Mucosa of descending colon (tissue), 3 donors: ENCODE measurements around the gene KLHL40. TPM values are rescaled to one million over a fixed set of nuclear protein-coding genes. Genes with fewer than 3 reads are reported as not detected.

ENCODE experiments used
- ATAC-seq: fragments of 200-7000 bp; cut with Tn5 transposase; one replicate; pipeline ENCODE4 v1.9.1; 2020; ENCODE audit warnings: mild to moderate bottlenecking, moderate library complexity
- DNase-seq, 3 donors: peaks; one replicate each; pipeline ENCODE4 v3.0.0-alpha.2; 2020
- H3K36me3 ChIP-seq: fragments of 200-600 bp; one replicate; pipeline ENCODE4 v1.8.0; 2021; ENCODE audit warnings: low read depth, mild to moderate bottlenecking
- H3K4me1 ChIP-seq: fragments of 200-600 bp; one replicate; pipeline ENCODE4 v1.8.0; 2021; ENCODE audit warnings: low read depth, mild to moderate bottlenecking
- H3K4me3 ChIP-seq: fragments of 200-600 bp; one replicate; pipeline ENCODE4 v1.8.0; 2021; ENCODE audit warnings: mild to moderate bottlenecking
- H3K9me3 ChIP-seq: fragments of 200-600 bp; one replicate; pipeline ENCODE4 v1.8.0; 2021; ENCODE audit warnings: mild to moderate bottlenecking
- CTCF ChIP-seq: fragments of 200-600 bp; IDR thresholded peaks from one replicate; pipeline ENCODE4 v1.8.0; 2022; ENCODE audit warnings: antibody characterized with exemption, mild to moderate bottlenecking
- intact Hi-C, 2 donors: fragments of 100-400 bp; cut with DNase I in 1 of 2; cut with micrococcal nuclease in 1 of 2; formaldehyde crosslinking; loops; one replicate each; pipeline versions ENCODE4 v1.11.0 to v1.11.1; 2022; cut with DNase I, micrococcal nuclease
- total RNA-seq, 3 donors: library from RNA; stranded (reverse); fragmentation: NEBNext Ultra II Directional in 2 of 3; extraction: Animal tissue kit (Norgen Biotek cat#: 25700) in 2 of 3; gene quantifications; one replicate each; pipeline versions ENCODE4 v1.2.1 to v1.2.4, GENCODE V29; 2021 to 2023
- donor health status: DM: no; HTN: no; CAD: no; lungs with moderate emphysema.
- donor health status: DM: no; HTN: no; CAD: no.
- donor health status: DM: no; HTN: yes; CAD: no.

The KLHL40 gene
- total RNA-seq, 3 donors from 2014 or later: not detected

DNA sequence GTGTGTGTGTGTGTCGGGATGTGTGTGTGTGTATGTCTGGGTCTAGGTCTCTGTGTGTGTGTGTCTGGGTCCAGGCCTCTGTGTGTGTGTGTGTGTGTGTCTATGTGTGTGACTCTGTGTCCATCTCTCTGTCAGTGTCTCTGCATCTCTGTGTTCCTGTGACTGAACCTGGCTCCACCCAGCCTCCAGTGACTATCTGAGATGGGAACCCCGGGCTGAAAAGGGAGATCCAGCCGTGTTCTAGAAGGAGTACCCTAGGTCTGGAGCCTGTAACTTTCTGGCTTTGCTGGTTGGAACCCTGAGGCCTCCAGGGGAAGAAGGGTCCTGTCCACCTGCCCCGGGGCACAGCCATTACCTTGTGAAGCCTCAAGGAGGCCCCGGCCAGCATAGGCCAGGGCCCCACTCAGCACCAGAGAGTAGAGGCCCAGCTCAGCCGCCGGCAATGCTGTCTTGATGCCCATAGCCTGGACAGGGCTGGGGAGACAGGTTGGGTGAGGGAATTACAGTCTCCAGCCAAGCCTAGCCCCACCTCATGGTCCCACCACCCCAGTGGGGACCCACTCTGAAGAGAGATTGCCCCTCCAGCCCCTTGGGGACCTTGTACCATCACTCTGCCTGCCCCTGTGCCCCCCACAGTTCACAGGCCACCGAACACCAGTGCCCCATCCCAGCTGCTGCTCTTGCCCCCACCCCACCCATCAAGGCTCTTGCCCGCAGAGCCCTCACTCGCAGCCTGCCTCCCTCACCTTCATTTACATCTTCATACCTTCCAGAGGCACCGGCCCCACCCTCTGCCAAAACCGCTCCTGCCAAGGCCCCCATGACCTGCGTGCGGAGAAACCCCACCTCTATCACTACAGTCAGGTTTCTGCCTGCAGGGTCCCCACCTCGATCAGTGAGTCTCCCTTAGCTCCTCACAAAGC is 15.3 kb downstream of the KLHL40 start:
- Histone ChIP-seq H3K4me3 (no peak overlapping the region), H3K36me3 (no peaks in the 10 kb centered on the region), H3K9me3 (no peaks in the 10 kb centered on the region), H3K4me1 (no peaks in the 10 kb centered on the region)
- no peak for DNase-seq
- no peak for TF ChIP-seq CTCF
- no peak for ATAC-seq
- intact Hi-C loops: no loop called here

DNA sequence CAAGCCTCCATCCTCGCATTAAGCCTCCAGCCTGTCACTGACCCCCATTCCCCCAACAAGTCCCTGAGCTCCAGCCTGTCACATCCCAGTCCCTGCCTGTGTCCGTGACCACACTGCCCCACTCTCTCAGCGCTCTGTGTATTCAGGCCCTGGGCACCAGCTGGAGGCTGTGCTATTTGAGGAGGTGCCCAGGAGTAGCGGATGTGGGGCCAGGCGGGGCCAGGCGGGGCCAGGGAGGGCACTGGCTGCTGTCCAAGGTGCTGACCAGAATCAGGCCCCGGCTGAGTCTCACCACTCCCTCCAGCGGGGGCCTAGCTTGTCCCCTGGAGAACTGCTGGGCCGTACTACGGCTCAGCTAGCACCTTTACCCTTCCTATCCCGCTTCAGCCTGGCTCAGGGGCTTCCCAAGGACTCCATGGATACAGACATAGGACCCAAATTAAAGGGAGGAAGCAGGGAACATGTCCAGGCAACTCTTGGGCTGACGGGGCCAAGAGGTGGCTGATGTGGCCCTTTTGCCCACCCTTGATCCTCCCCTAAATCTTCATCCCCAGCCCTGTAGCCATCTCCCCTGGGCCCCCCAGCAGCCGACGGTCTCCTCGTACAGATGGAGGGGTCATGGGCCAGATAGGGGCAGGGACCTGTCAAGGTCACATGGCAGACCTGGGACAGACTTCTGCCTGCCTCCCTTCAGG is 16.2 kb downstream of the KLHL40 start:
- no peaks in the 10 kb centered on the region for H3K4me1 ChIP-seq
- no peak for TF ChIP-seq CTCF
- ATAC-seq (peak; percentile 65), DNase-seq (peak in 2 of 3 donors; percentile 59 to 64)
- intact Hi-C loops: no loop called here
- H3K36me3 ChIP-seq: no peaks in the 10 kb centered on the region
- no peak overlapping the region for H3K4me3 ChIP-seq
- H3K9me3 ChIP-seq: no peaks in the 10 kb centered on the region

DNA sequence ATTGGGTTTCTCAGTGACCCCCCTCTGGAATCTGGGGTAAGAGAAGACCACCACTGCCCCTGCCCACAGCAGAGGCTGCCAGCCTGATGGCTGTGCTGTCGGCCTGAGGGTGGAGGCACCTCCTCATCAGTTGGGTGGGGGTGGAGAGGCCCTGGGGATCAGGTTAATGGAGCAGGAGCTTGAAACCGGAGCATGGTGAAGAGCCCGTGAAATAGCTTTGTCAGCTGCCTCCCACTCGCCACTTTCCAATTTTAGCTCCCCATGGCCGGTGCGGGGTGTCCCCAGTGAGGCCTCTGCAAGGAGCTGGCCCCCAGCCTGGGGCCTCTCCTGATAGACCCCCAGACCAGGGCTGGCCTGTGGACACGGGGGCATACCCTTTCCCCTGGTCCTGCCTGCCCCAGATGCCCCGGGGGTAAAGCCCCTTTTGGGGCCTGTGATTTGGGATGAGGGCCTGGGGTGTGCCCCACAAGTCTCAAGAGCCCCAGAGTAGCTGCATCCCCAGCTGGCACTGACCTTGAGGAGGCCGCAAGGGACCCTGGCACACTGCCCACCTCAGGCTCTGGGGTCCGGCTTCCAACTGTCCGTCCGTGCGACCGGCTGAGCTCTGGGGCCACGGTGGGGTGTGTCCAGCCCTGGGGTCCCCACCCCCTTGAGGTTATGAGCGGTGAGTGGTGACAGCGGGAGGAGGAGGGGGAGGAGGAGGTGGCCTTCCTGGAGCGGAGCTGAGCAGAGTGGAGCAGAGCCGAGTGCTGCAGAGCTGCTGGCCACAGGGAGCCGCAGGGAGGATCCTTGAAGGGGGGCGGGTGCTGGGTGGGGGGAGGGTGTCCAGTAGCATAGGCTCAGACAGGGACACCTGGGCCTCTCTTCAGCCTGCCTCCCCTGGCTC is 17.0 kb downstream of the KLHL40 start, which contains the start of gene HHATL:
TSS of gene HHATL (minus strand) at position 733 of the 886 bp plus-strand sequence. CDS start 1,972 bp downstream, outside the sequence.
- TF ChIP-seq CTCF: no peak
- no peak within 1 kb of the TSS for H3K4me3 ChIP-seq
- intact Hi-C loops: no loop called here
- no peaks in the 10 kb centered on the region for H3K4me1 ChIP-seq
- H3K36me3 ChIP-seq: no peaks in the 10 kb centered on the region
- ATAC-seq (no peak), DNase-seq (peak in 1 of 3 donors; percentile 37)
- no peaks in the 10 kb centered on the region for H3K9me3 ChIP-seq

GRCh38 chr3:42702982-42703694 is 17.8 kb downstream of the KLHL40 start:
- Histone ChIP-seq H3K4me3 (no peak overlapping the region), H3K4me1 (no peaks in the 10 kb centered on the region), H3K9me3 (no peaks in the 10 kb centered on the region), H3K36me3 (no peaks in the 10 kb centered on the region)
- no peak for TF ChIP-seq CTCF
- DNase-seq (no peak), ATAC-seq (no peak)
- intact Hi-C loops: no loop called here

- intact Hi-C loops: no loop called here
- DNase-seq (no peak), ATAC-seq (no peak)
- Histone ChIP-seq H3K4me1 (no peaks in the 10 kb centered on the region), H3K36me3 (no peaks in the 10 kb centered on the region), H3K4me3 (no peak overlapping the region), H3K9me3 (no peaks in the 10 kb centered on the region)
- no peak for TF ChIP-seq CTCF
Observed at GRCh38 chr3:42703695-42704025, 18.3 kb downstream of the KLHL40 start.
